K562 (cell line): ENCODE results near the gene CTDNEP1. TPM values are rescaled to one million over a fixed set of nuclear protein-coding genes. Genes with fewer than 3 reads are reported as not detected.

Source experiments
- ATAC-seq: fragments of 200-7000 bp; cut with Tn5 transposase; 3 replicates; pipeline ENCODE4 v1.9.1; 2020; ENCODE audit warnings: moderate library complexity
- BruUV-seq: library from RNA; stranded (reverse); fragments of 400-500 nt; replicated peaks from 2 replicates; lab custom pipeline; 2021; lab: Mats Ljungman, UMichigan
- CTCF ChIA-PET: fragments of 300-600 bp; formaldehyde crosslinking; extraction: SDS; loops from one replicate; lab custom pipeline; 2021; ENCODE audit warnings: low intra/inter-chr PET ratio; lab: Yijun Ruan, JAX
- POLR2A ChIA-PET: fragments of 300-600, 350-650 bp; sonication (Branson Sonifier 250); formaldehyde crosslinking; extraction: SDS; loops from one replicate; lab custom pipeline; 2021; ENCODE audit warnings: antibody characterized with exemption, inconsistent platforms; lab: Yijun Ruan, JAX
- DNase-seq, 4 experiments: peaks; one replicate each; pipeline versions ENCODE4 v3.0.0 to v3.0.0-alpha.2; 2011 to 2018; ENCODE audit warnings: low spot score in 3 of 4, mixed read lengths in 3 of 4; ENCODE audit errors: extremely low read depth in 1 of 4
- FAIRE-seq: peaks from 2 replicates; lab custom pipeline; 2011; peaks lifted over from hg19 to GRCh38; lab: Jason Lieb, UNC
- H2AFZ ChIP-seq: 2 replicates; pipeline ENCODE4 v1.6.0; 2011; ENCODE audit warnings: low read depth, low read length, control low read depth, inconsistent platforms
- H3K27ac ChIP-seq: fragments of 200-600 bp; 3 replicates; pipeline ENCODE4 v1.8.0; 2011; ENCODE audit warnings: low read depth, mild to moderate bottlenecking, control low read depth, inconsistent platforms, low read length, moderate library complexity, mixed read lengths; ENCODE audit errors: extremely low read depth
- H3K27me3 ChIP-seq, 2 experiments: fragments of 300-600 bp in 1 of 2; 2 replicates in 1 of 2; 3 replicates in 1 of 2; pipeline versions ENCODE4 v1.6.0 to v1.8.0; 2011; ENCODE audit warnings: inconsistent platforms in 2 of 2, low read length in 2 of 2, mild to moderate bottlenecking in 1 of 2, mixed read lengths in 1 of 2, moderate library complexity in 1 of 2; ENCODE audit not compliant: control insufficient read depth in 2 of 2, insufficient read depth in 2 of 2
- H3K36me3 ChIP-seq: fragments of 300-600 bp; 3 replicates; pipeline ENCODE4 v1.8.0; 2011; ENCODE audit warnings: mild to moderate bottlenecking, low read length, inconsistent platforms; ENCODE audit not compliant: control insufficient read depth, insufficient read depth
- H3K4me1 ChIP-seq, 2 experiments: fragments of 200-600 bp in 1 of 2; replicated peaks in 1 of 2; 2 replicates in 1 of 2; 3 replicates in 1 of 2; pipeline versions ENCODE4 v1.5.1 to v1.8.0; 2011; ENCODE audit warnings: inconsistent platforms in 2 of 2, low read length in 2 of 2, mild to moderate bottlenecking in 1 of 2, mixed read lengths in 1 of 2, moderate library complexity in 1 of 2; ENCODE audit not compliant: control insufficient read depth in 2 of 2, insufficient read depth in 2 of 2
- H3K4me2 ChIP-seq: 2 replicates; pipeline ENCODE4 v1.6.1; 2011; ENCODE audit warnings: low read length, control low read depth, inconsistent platforms, mixed read lengths; ENCODE audit not compliant: insufficient read depth
- H3K4me3 ChIP-seq: fragments of 200-600 bp; sonication (generic), shearing (Covaris generic); 2 replicates; pipeline ENCODE4 v1.5.1; 2016; ENCODE audit warnings: control low read depth, inconsistent platforms
- H3K79me2 ChIP-seq: fragments of 200-600 bp; 3 replicates; pipeline ENCODE4 v1.8.0; 2011; ENCODE audit warnings: low read length, inconsistent platforms; ENCODE audit not compliant: control insufficient read depth, insufficient read depth
- H3K9ac ChIP-seq, 2 experiments: 2 replicates each; pipeline versions ENCODE4 v1.6.0 to v1.6.1; 2011; ENCODE audit warnings: low read depth in 2 of 2, low read length in 2 of 2, control low read depth in 1 of 2, inconsistent platforms in 1 of 2, mild to moderate bottlenecking in 1 of 2, mixed read lengths in 1 of 2; ENCODE audit not compliant: insufficient read depth in 1 of 2
- H3K9me1 ChIP-seq: one replicate; pipeline ENCODE4 v1.6.0; 2011; ENCODE audit warnings: inconsistent platforms, mild to moderate bottlenecking, low read length, moderate library complexity; ENCODE audit not compliant: control insufficient read depth, insufficient read depth
- H3K9me3 ChIP-seq: replicated peaks from 2 replicates; pipeline ENCODE4 v1.5.1; 2011; ENCODE audit warnings: low read depth, low read length, inconsistent platforms; ENCODE audit not compliant: control insufficient read depth, insufficient read depth
- H4K20me1 ChIP-seq: replicated peaks from 2 replicates; pipeline ENCODE4 v1.6.1; 2011; ENCODE audit warnings: low read length, inconsistent platforms, mixed read lengths; ENCODE audit not compliant: control insufficient read depth, insufficient read depth
- CHD2 ChIP-seq: IDR thresholded peaks from 2 replicates; pipeline ENCODE4 v1.6.1; 2011; ENCODE audit warnings: low read depth, low read length
- GABPB1 ChIP-seq: sonication (generic); formaldehyde crosslinking; IDR thresholded peaks from 2 replicates; pipeline ENCODE4 v1.8.0; 2022; ENCODE audit warnings: mild to moderate bottlenecking, missing genetic modification reagents
- GATAD2A ChIP-seq: fragments of 450-650 bp; IDR thresholded peaks from 2 replicates; pipeline ENCODE4 v1.6.1; 2017
- GTF2E2 ChIP-seq: fragments of 200-800 bp; sonication (Bioruptor generic); IDR thresholded peaks from 2 replicates; pipeline ENCODE4 v1.6.1; 2016; ENCODE audit warnings: missing genetic modification characterization, missing compliant biosample characterization
- JUN ChIP-seq, 2 experiments: sonication (generic) in 1 of 2; formaldehyde crosslinking in 1 of 2; IDR thresholded peaks; 2 replicates each; pipeline versions ENCODE4 v1.6.1 to v1.8.0; 2012 to 2022; ENCODE audit warnings: borderline replicate concordance in 2 of 2, mild to moderate bottlenecking in 2 of 2, improper control_type of control experiment in 1 of 2, low read depth in 1 of 2, low read length in 1 of 2, missing genetic modification reagents in 1 of 2
- KAT2B ChIP-seq: IDR thresholded peaks from one replicate; pipeline ENCODE4 v1.6.1; 2012; ENCODE audit warnings: low read depth, mild to moderate bottlenecking, control low read depth, inconsistent platforms, low read length, moderate library complexity
- MYC ChIP-seq, 2 experiments: fragments of 250-450 bp in 1 of 2; sonication (Bioruptor Pico) in 1 of 2; IDR thresholded peaks; 2 replicates each; pipeline versions ENCODE4 v1.5.1 to v1.6.1; 2012 to 2021; ENCODE audit warnings: low read depth in 2 of 2, borderline replicate concordance in 1 of 2, improper control_type of control experiment in 1 of 2, low read length in 1 of 2, mild to moderate bottlenecking in 1 of 2, moderate library complexity in 1 of 2
- NFIC ChIP-seq: fragments of 450-650 bp; IDR thresholded peaks from 2 replicates; pipeline ENCODE4 v1.6.1; 2017; ENCODE audit warnings: mild to moderate bottlenecking, inconsistent platforms
- PCBP2 ChIP-seq: fragments of 200-400 bp; formaldehyde crosslinking; IDR thresholded peaks from 2 replicates; pipeline ENCODE4 v1.6.1; 2018; ENCODE audit warnings: low read length, low read depth, mild to moderate bottlenecking, moderate library complexity; ENCODE audit not compliant: poor library complexity, severe bottlenecking
- PHF21A ChIP-seq: fragments of 450-650 bp; IDR thresholded peaks from 2 replicates; pipeline ENCODE4 v1.6.1; 2017; ENCODE audit warnings: low read depth, borderline replicate concordance
- PTBP1 ChIP-seq: fragments of 200-400 bp; formaldehyde crosslinking; IDR thresholded peaks from 2 replicates; pipeline ENCODE4 v1.6.1; 2017; ENCODE audit warnings: low read depth, low read length
- RAD21 ChIP-seq, 2 experiments: fragments of 250-450 bp in 1 of 2; fragments of 450-650 bp in 1 of 2; sonication (Bioruptor Pico) in 1 of 2; formaldehyde crosslinking in 1 of 2; IDR thresholded peaks in 1 of 2; conservative IDR thresholded peaks in 1 of 2; 2 replicates each; pipeline versions ENCODE4 v1.4.0 to v1.8.0; 2020 to 2022; ENCODE audit warnings: mild to moderate bottlenecking in 2 of 2, moderate library complexity in 1 of 2
- RAD51 ChIP-seq: fragments of 450-650 bp; IDR thresholded peaks from 2 replicates; pipeline ENCODE4 v1.7.1; 2016; ENCODE audit warnings: low read depth, mild to moderate bottlenecking, borderline replicate concordance
- RBFOX2 ChIP-seq: fragments of 200-400 bp; formaldehyde crosslinking; IDR thresholded peaks from 2 replicates; pipeline ENCODE4 v1.6.1; 2017; ENCODE audit warnings: low read depth, mild to moderate bottlenecking, low read length, moderate library complexity
- SAFB2 ChIP-seq: fragments of 200-400 bp; formaldehyde crosslinking; IDR thresholded peaks from 2 replicates; pipeline ENCODE4 v1.6.1; 2018; ENCODE audit warnings: borderline replicate concordance, low read length, low read depth, moderate library complexity; ENCODE audit not compliant: severe bottlenecking
- TAF1 ChIP-seq: IDR thresholded peaks from 2 replicates; pipeline ENCODE4 v1.6.1; 2011; ENCODE audit warnings: mild to moderate bottlenecking, low read length, moderate library complexity; ENCODE audit not compliant: insufficient read depth, control insufficient read depth, severe bottlenecking; ENCODE audit errors: extremely low read depth
- ZNF280A ChIP-seq: fragments of 450-650 bp; IDR thresholded peaks from 2 replicates; pipeline ENCODE4 v1.6.1; 2018; ENCODE audit warnings: mild to moderate bottlenecking, low read depth; ENCODE audit not compliant: partially characterized antibody
- ZNF384 ChIP-seq: IDR thresholded peaks from 2 replicates; pipeline ENCODE4 v1.6.1; 2012; ENCODE audit warnings: low read depth, low read length, improper control_type of control experiment
- ZNF445 ChIP-seq: fragments of 250-450 bp; sonication (Bioruptor Pico); IDR thresholded peaks from 2 replicates; pipeline ENCODE4 v1.4.0; 2020; ENCODE audit warnings: low read depth, mild to moderate bottlenecking, moderate library complexity
- ZNF766 ChIP-seq: fragments of 200-800 bp; sonication (Bioruptor generic); conservative IDR thresholded peaks from 2 replicates; pipeline ENCODE4 v1.6.1; 2016; ENCODE audit warnings: missing genetic modification characterization, missing compliant biosample characterization
- WGBS: fragments of 100-300 bp; shearing (Covaris generic); methylation state at CpG from one replicate; pipeline ENCODE4 v1.1.6; 2016; ENCODE audit warnings: low coverage, mixed read lengths; ENCODE audit not compliant: insufficient coverage; ENCODE audit errors: missing lambda C conversion rate; 5-methylcytosine and 5-hydroxymethylcytosine counted together
- in situ Hi-C: fragments of 300-500 bp; cut with MboI; formaldehyde crosslinking; loops from 4 replicates; pipeline ENCODE4 v1.15.0; 2018; ENCODE audit warnings: inconsistent platforms, mixed read lengths
- intact Hi-C: fragments of 100-400 bp; cut with micrococcal nuclease; formaldehyde crosslinking; loops from 2 replicates; pipeline ENCODE4 v1.14.2; 2022
- polyA plus RNA-seq, 8 experiments: library from polyadenylated mRNA; depleted of rRNA in 4 of 8; stranded (reverse) in 5 of 8; unstranded in 3 of 8; fragments of >200 nt; fragmentation: Nextera tagmentation in 2 of 8; fragmentation: Illumina TruSeq in 1 of 8; extraction: Ambion mirVana in 2 of 8; extraction: Trizol in 1 of 8; gene quantifications; 2 replicates each; pipeline versions ENCODE4 v1.2.1 to v1.2.3, GENCODE V29; 2011 to 2014; ENCODE audit warnings: inconsistent platforms in 1 of 8, missing spikeins in 1 of 8
- total RNA-seq, 7 experiments: library from RNA; depleted of rRNA in 6 of 7; stranded (reverse); fragments of >200 nt in 6 of 7; fragmentation: Illumina TruSeq in 2 of 7; extraction: Trizol in 2 of 7; gene quantifications; 2 replicates each; pipeline versions ENCODE4 v1.2.1 to v1.2.3, GENCODE V29; 2011 to 2021; ENCODE audit warnings: low replicate concordance in 1 of 7

Gene CTDNEP1
- total and polyA plus RNA-seq, 9 of the 15 experiments (the other 6 are each of a cell fraction or from before 2014, with no cell fraction given) = 10.7 to 150 (median 28.5) TPM

- Histone ChIP-seq H3K27ac (peak overlapping the region; percentile 96; the same call in 2 of the 3 replicates), H3K27me3 (no peaks in the 10 kb centered on the region), H3K4me3 (peak overlapping the region; percentile 79), H3K9me3 (no peaks in the 10 kb centered on the region), H2AFZ (no peak overlapping the region), H3K9ac (peak overlapping the region; percentile 98 to 99), H3K79me2 (peaks cover 86% of the 10 kb centered on the region), H3K9me1 (no peaks in the 10 kb centered on the region), H3K36me3 (peaks cover 48% of the 10 kb centered on the region; the same call in 2 of the 3 replicates), H3K4me1 (peaks cover 36 to 37% of the 10 kb centered on the region in 2 experiments; a peak in 4 of 5 replicates), H3K4me2 (peak overlapping the region; percentile 81; the same call in 1 of the 2 replicates), H4K20me1 (peaks cover 5% of the 10 kb centered on the region; the same call in 1 of the 2 replicates)
- DNase-seq (peak; percentile 56 to 89 (median 72)), FAIRE-seq (no peak), ATAC-seq (peak; percentile 35)
- WGBS = no CpG with 5 or more reads among the region's 73 CpGs
- intact Hi-C loops (loop anchor here (2.0 to 5.0 kb wide), 2 partner anchors 15 to 44 kb away; partner anchors contain the start of genes ELP5 and SLC2A4), in situ Hi-C loops (no loop called here)
- BruUV-seq = no TSS peak
- ChIA-PET POLR2A (interaction anchor here (1.1 to 6.6 kb wide), 2 partner anchors 11 to 16 kb away, joined by 3 to 73 read pairs; partner anchors contain the start of genes ACADVL and DLG4), CTCF (no interaction called here)
- TF ChIP-seq ZNF766 (0 out of 2 replicates have a peak, but pooled peaks have one; percentile 27), JUN (IDR thresholded peaks at IDR 0.05; ENCODE audit: borderline replicate concordance, low read depth, low read length) (no peak), JUN (CRISPR knock-in tag; IDR thresholded peaks at IDR 0.05; ENCODE audit: borderline replicate concordance) (no peak), TAF1 (peak; percentile 50), PHF21A (no peak), ZNF280A (no peak), RAD21 (CRISPR knock-in tag; conservative IDR thresholded peaks at IDR 0.05 in 1 of 2, IDR thresholded peaks at IDR 0.05 in 1 of 2) (no peak), KAT2B (no peak), NFIC (0 out of 2 replicates have a peak, but pooled peaks have one; percentile 15), RAD51 (no peak), PTBP1 (no peak), PCBP2 (no peak), ZNF384 (no peak), ZNF445 (CRISPR knock-in tag) (no peak), RBFOX2 (peak; percentile 75), GABPB1 (CRISPR knock-in tag) (peak; percentile 19; the same call in 1 of the 2 replicates), SAFB2 (no peak), GTF2E2 (no peak), MYC (IDR thresholded peaks at IDR 0.05; ENCODE audit: low read depth, low read length) (peak; percentile 60), MYC (CRISPR knock-in tag; IDR thresholded peaks at IDR 0.05; ENCODE audit: borderline replicate concordance, low read depth) (no peak), GATAD2A (no peak), CHD2 (no peak)
Observed at GRCh38 chr17:7237761-7238419, 13.6 kb downstream of the CTDNEP1 start.
